HG02885 (cell line): Measurements from ENCODE around the gene L1CAM.
A peak's percentile ranks its signal among the peaks of the same experiment; 100 is the strongest.

Experiments
- ATAC-seq: cut with Tn5 transposase; IDR thresholded peaks from one replicate; pipeline ENCODE4 v1.9.1; 2021; ENCODE audit warnings: mild to moderate bottlenecking; ENCODE audit not compliant: unreplicated experiment, poor library complexity

Gene L1CAM

GRCh38 chrX:153885968-153886903 is at the start of gene L1CAM:
Gene L1CAM, minus strand, starts transcription at chrX:153886173. Its CDS starts 10,337 bp downstream, at chrX:153875836.
- no peak for ATAC-seq

GRCh38 chrX:153935326-153935851 is 49.4 kb upstream of the L1CAM start:
- no peak for ATAC-seq

- ATAC-seq: peak; percentile 92
These were observed 48.9 kb upstream of the L1CAM start, which contains the start of gene NAA10 for GRCh38 chrX:153934762-153935325. Gene NAA10, minus strand, starts transcription at chrX:153935037. Its CDS starts 133 bp downstream, at chrX:153934904.

- ATAC-seq: peak; percentile 8
These were observed 48.3 kb upstream of the L1CAM start for GRCh38 chrX:153934148-153934761.

GRCh38 chrX:153933748-153934147 is 47.8 kb upstream of the L1CAM start:
- no peak for ATAC-seq

- ATAC-seq: no peak
These were observed 46.4 kb upstream of the L1CAM start for GRCh38 chrX:153932220-153932915.

- ATAC-seq: no peak
These were observed 45.8 kb upstream of the L1CAM start for GRCh38 chrX:153931748-153932147.

- no peak for ATAC-seq
These were observed 45.2 kb upstream of the L1CAM start for GRCh38 chrX:153931151-153931550.

- no peak for ATAC-seq
These were observed 44.3 kb upstream of the L1CAM start for GRCh38 chrX:153930011-153930910.

GRCh38 chrX:153929576-153929975 is 43.6 kb upstream of the L1CAM start:
- no peak for ATAC-seq

GRCh38 chrX:153928846-153929245 is 42.9 kb upstream of the L1CAM start:
- no peak for ATAC-seq

GRCh38 chrX:153927922-153928760 is 42.2 kb upstream of the L1CAM start:
- ATAC-seq: peak; percentile 81

GRCh38 chrX:153927672-153927921 is 41.6 kb upstream of the L1CAM start:
- ATAC-seq: no peak

- peak; percentile 32 for ATAC-seq
These were observed 41.1 kb upstream of the L1CAM start for GRCh38 chrX:153926858-153927671.

- ATAC-seq: no peak
These were observed 40.5 kb upstream of the L1CAM start for GRCh38 chrX:153926552-153926857.

- ATAC-seq: no peak
These were observed 40.0 kb upstream of the L1CAM start, which contains the start of gene ARHGAP4 for GRCh38 chrX:153925739-153926551. Gene ARHGAP4, minus strand, starts transcription at chrX:153926264. Its CDS starts 62 bp downstream, at chrX:153926202.

- no peak for ATAC-seq
These were observed 39.4 kb upstream of the L1CAM start for GRCh38 chrX:153925387-153925738.
